GM18951 (cell line): Measurements from ENCODE around the gene FLOT2.
"Not testable (repeated sequence)": the region's sequence is repeated elsewhere in the genome, so short reads cannot be mapped to it uniquely, and the experiment has no call there.

Experiments used
- POLR2A ChIP-seq: IDR thresholded peaks from 4 replicates; pipeline ENCODE4 v1.6.1; 2011; ENCODE audit warnings: mild to moderate bottlenecking; ENCODE audit not compliant: insufficient read length, insufficient read depth; ENCODE audit errors: extremely low read depth
- in situ Hi-C: fragments of 300-500 bp; cut with MboI; formaldehyde crosslinking; loops from one replicate; pipeline ENCODE4 v1.12.0; 2022; ENCODE audit warnings: low sequenced_read_pairs, mixed read lengths, inconsistent platforms; ENCODE audit not compliant: unreplicated experiment

Gene FLOT2

GRCh38 chr17:28849281-28849680 is 48.3 kb downstream of the FLOT2 start:
- no peak for TF ChIP-seq POLR2A
- in situ Hi-C loops: no loop called here

GRCh38 chr17:28848667-28849066 is 48.9 kb downstream of the FLOT2 start:
- in situ Hi-C loops: not testable (repeated sequence)

GRCh38 chr17:28846699-28847098 is 50.8 kb downstream of the FLOT2 start:
- in situ Hi-C loops: not testable (repeated sequence)

- TF ChIP-seq POLR2A: no peak
- in situ Hi-C loops: no loop called here
These were observed 51.3 kb downstream of the FLOT2 start for GRCh38 chr17:28846231-28846630.

- in situ Hi-C loops: no loop called here
- no peak for TF ChIP-seq POLR2A
These were observed 53.8 kb downstream of the FLOT2 start for GRCh38 chr17:28843816-28844148.

GRCh38 chr17:28842282-28843012 is 55.1 kb downstream of the FLOT2 start, which contains the start of gene FAM222B:
FAM222B (minus strand) TSS chr17:28842790; CDS start chr17:28766667, 76,123 bp downstream.
- TF ChIP-seq POLR2A: peak; percentile 89
- in situ Hi-C loops: no loop called here

- in situ Hi-C loops: no loop called here
- TF ChIP-seq POLR2A: no peak
These were observed 55.6 kb downstream of the FLOT2 start for GRCh38 chr17:28841901-28842281.

GRCh38 chr17:28839221-28839620 is 58.3 kb downstream of the FLOT2 start:
- no peak for TF ChIP-seq POLR2A
- in situ Hi-C loops: no loop called here

GRCh38 chr17:28836541-28836940 is 61.0 kb downstream of the FLOT2 start:
- in situ Hi-C loops: not testable (repeated sequence)

GRCh38 chr17:28834420-28834819 is 63.1 kb downstream of the FLOT2 start:
- TF ChIP-seq POLR2A: no peak
- in situ Hi-C loops: no loop called here
